CD8-positive, alpha-beta memory T cell (primary cell): Measurements from ENCODE around the gene ST3GAL4. TPM values are rescaled to one million over a fixed set of nuclear protein-coding genes. Genes with fewer than 3 reads are reported as not detected.

Experiments used
- CTCF ChIA-PET: fragments of 350-600 bp; sonication (Branson Sonifier 250); formaldehyde crosslinking; loops from one replicate; lab custom pipeline; 2021; ENCODE audit warnings: antibody characterized with exemption; lab: Charles Lee
- POLR2A ChIA-PET: fragments of 350-600 bp; sonication (Branson Sonifier 250); formaldehyde crosslinking; loops from one replicate; lab custom pipeline; 2021; ENCODE audit warnings: antibody characterized with exemption; lab: Charles Lee
- DNase-seq, 5 donors: peaks; one replicate each; pipeline versions ENCODE4 v3.0.0 to v3.0.0-alpha.2; 2020 to 2022; ENCODE audit warnings: mixed read lengths in 1 of 5
- H3K27ac ChIP-seq: one replicate; pipeline ENCODE4 v1.7.0; 2013; ENCODE audit warnings: low read depth, mild to moderate bottlenecking, low read length, moderate library complexity
- H3K27me3 ChIP-seq: 2 replicates; pipeline ENCODE4 v1.7.0; 2013; ENCODE audit warnings: low read length, mild to moderate bottlenecking; ENCODE audit not compliant: insufficient read depth, poor library complexity, severe bottlenecking
- H3K36me3 ChIP-seq: 2 replicates; pipeline ENCODE4 v1.7.0; 2013; ENCODE audit warnings: mild to moderate bottlenecking, low read length, moderate library complexity; ENCODE audit not compliant: insufficient read depth
- H3K4me1 ChIP-seq: 2 replicates; pipeline ENCODE4 v1.7.0; 2013; ENCODE audit warnings: mild to moderate bottlenecking, low read length, moderate library complexity; ENCODE audit not compliant: insufficient read depth
- H3K4me3 ChIP-seq: 2 replicates; pipeline ENCODE4 v1.7.0; 2013; ENCODE audit warnings: mild to moderate bottlenecking, low read length
- H3K9me3 ChIP-seq: 2 replicates; pipeline ENCODE4 v1.7.0; 2013; ENCODE audit warnings: mild to moderate bottlenecking, low read length
- H3K27ac Mint-ChIP-seq, 8 donors: one replicate each; pipeline ENCODE4 v1.8.0; 2020 to 2021; ENCODE audit warnings: mixed read lengths in 8 of 8, mild to moderate bottlenecking in 6 of 8, inconsistent platforms in 3 of 8, moderate library complexity in 3 of 8
- H3K27me3 Mint-ChIP-seq, 2 donors: one replicate each; pipeline ENCODE4 v1.8.0; 2020 to 2021; ENCODE audit warnings: mixed read lengths in 2 of 2, mild to moderate bottlenecking in 1 of 2, moderate library complexity in 1 of 2
- H3K36me3 Mint-ChIP-seq, 3 donors: one replicate each; pipeline ENCODE4 v1.8.0; 2020 to 2021; ENCODE audit warnings: mixed read lengths in 3 of 3, inconsistent platforms in 1 of 3, mild to moderate bottlenecking in 1 of 3
- H3K4me1 Mint-ChIP-seq, 3 donors: one replicate each; pipeline ENCODE4 v1.8.0; 2020 to 2021; ENCODE audit warnings: mixed read lengths in 3 of 3, inconsistent platforms in 1 of 3, mild to moderate bottlenecking in 1 of 3
- H3K4me3 Mint-ChIP-seq, 7 donors: one replicate each; pipeline ENCODE4 v1.8.0; 2020 to 2021; ENCODE audit warnings: mixed read lengths in 7 of 7, mild to moderate bottlenecking in 6 of 7, moderate library complexity in 4 of 7, inconsistent platforms in 2 of 7
- H3K9me3 Mint-ChIP-seq, 5 donors: one replicate each; pipeline ENCODE4 v1.8.0; 2020 to 2022; ENCODE audit warnings: mixed read lengths in 5 of 5, mild to moderate bottlenecking in 3 of 5, moderate library complexity in 2 of 5, inconsistent platforms in 1 of 5
- polyA plus RNA-seq: library from polyadenylated mRNA; unstranded; fragments of 300-500 nt; fragmentation: Illumina TruSeq; gene quantifications from one replicate; pipeline ENCODE4 v1.2.3, GENCODE V29; 2021
- total RNA-seq, 2 experiments: library from RNA; stranded (reverse); gene quantifications; one replicate each; pipeline ENCODE4 v1.2.3, GENCODE V29; 2021

The ST3GAL4 gene
- total and polyA plus RNA-seq, 3 experiments from 2014 or later, result 8.3 to 12.5 (median 11.0) TPM

GRCh38 chr11:126416542-126417090 is 61.1 kb downstream of the ST3GAL4 start:
- ChIA-PET CTCF (interaction anchor here (1.2 to 1.5 kb wide), 3 partner anchors 11 to 107 kb away, joined by 3 to 6 read pairs (median 3); no protein-coding TSS in a partner anchor), POLR2A (interaction anchor here (0.8 kb wide), 1 partner anchor 148 kb away, joined by 3 read pairs; the partner anchor contains the start of gene SRPRA)
- H3K4me1 ChIP-seq, result peaks cover 7% of the 10 kb centered on the region
- peak overlapping the region; percentile 28 for H3K4me3 ChIP-seq
- peaks cover 7 to 14% (median 8%) of the 10 kb centered on the region in 3 donors for H3K4me1 Mint-ChIP-seq
- H3K27ac Mint-ChIP-seq, result peak overlapping the region in 5 of 8 donors; percentile 23 to 87 (median 78)
- H3K36me3 Mint-ChIP-seq, result peaks cover 0 to 6% (median 4%) of the 10 kb centered on the region in 3 donors
- H3K27me3 Mint-ChIP-seq, result no peaks in the 10 kb centered on the region
- no peaks in the 10 kb centered on the region for H3K36me3 ChIP-seq
- H3K27me3 ChIP-seq, result no peaks in the 10 kb centered on the region
- H3K27ac ChIP-seq, result no peak overlapping the region
- no peaks in the 10 kb centered on the region for H3K9me3 Mint-ChIP-seq
- H3K9me3 ChIP-seq, result no peaks in the 10 kb centered on the region
- H3K4me3 Mint-ChIP-seq, result peak overlapping the region in 6 of 7 donors; percentile 44 to 81 (median 73)
- DNase-seq, result peak; percentile 30 to 80 (median 50)

DNA sequence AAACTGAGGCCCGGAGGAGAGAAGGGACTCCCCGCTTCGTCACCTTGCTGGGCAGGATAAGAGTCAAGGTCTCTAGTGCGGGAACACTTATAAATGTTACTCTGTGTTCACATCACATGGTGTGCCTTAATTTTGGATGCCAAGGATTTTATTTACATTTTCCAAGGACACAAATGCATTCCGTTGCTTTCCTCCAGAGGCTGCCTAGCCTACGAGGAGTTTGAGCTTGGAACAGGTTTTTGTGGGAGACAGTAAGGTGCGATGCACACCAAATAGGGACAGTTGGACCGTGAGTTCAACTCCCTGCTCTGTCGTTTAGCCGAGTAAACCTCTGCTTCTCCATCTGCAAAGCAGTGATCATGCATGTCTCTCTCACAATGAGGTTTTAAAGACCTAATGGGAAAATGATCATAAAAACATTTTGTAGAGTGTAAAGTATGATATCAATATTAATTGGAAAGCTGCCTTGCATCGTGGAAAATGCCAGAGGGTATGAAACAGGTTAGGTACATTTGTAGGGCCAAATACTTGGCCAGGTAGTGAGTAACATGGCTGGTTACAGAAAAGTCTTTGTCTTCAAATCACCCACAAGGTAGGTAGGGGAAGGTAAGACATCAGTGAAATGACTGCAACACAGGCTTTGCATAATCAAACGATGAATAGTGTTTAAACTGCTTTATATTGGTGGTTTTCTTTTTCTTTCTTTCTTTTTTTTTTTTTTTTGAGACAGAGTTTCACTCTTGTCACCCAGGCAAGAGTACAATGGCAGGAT is 61.8 kb downstream of the ST3GAL4 start:
- Histone ChIP-seq H3K4me1 (peaks cover 7% of the 10 kb centered on the region), H3K27ac (no peak overlapping the region), H3K4me3 (peak overlapping the region; percentile 28), H3K36me3 (no peaks in the 10 kb centered on the region), H3K9me3 (no peaks in the 10 kb centered on the region), H3K27me3 (no peaks in the 10 kb centered on the region)
- DNase-seq, result no peak
- H3K4me3 Mint-ChIP-seq, result peak overlapping the region; percentile 15 to 65 (median 36)
- ChIA-PET CTCF (interaction anchor here (1.2 to 1.5 kb wide), 3 partner anchors 12 to 107 kb away, joined by 3 to 6 read pairs (median 3); no protein-coding TSS in a partner anchor), POLR2A (no interaction called here)
- H3K4me1 Mint-ChIP-seq, result peaks cover 7 to 14% (median 8%) of the 10 kb centered on the region in 3 donors
- H3K9me3 Mint-ChIP-seq, result no peaks in the 10 kb centered on the region
- H3K27me3 Mint-ChIP-seq, result no peaks in the 10 kb centered on the region
- no peaks in the 10 kb centered on the region for H3K36me3 Mint-ChIP-seq
- H3K27ac Mint-ChIP-seq, result peak overlapping the region in 1 of 8 donors; percentile 24

DNA sequence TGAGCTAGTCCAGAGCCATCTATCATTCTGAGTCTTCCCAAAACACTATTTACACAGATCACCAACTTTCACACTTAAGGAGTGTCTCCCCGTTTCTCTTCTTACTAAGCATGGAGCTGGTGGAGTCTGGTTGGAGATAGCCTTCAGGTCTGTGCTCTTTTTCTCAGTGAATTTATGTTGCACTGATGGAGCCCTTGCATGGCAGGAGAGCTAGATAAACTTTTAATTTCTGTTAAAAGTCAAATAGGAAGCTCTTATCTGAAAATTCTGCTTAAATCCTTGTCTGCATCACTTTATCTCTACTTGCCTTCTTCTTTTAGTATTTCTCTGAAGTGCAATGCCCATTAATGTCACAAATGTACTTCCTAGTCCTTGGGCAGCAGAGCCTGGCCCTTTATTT is 63.4 kb downstream of the ST3GAL4 start:
- ChIA-PET CTCF (interaction anchor here (0.6 to 1.2 kb wide), 2 partner anchors 22 to 295 kb away, joined by 3 read pairs; no protein-coding TSS in a partner anchor), POLR2A (no interaction called here)
- Mint-ChIP-seq H3K27ac (peak overlapping the region in 2 of 8 donors; percentile 29 to 71), H3K36me3 (no peaks in the 10 kb centered on the region), H3K4me1 (peaks cover 7 to 14% (median 8%) of the 10 kb centered on the region in 3 donors), H3K9me3 (no peaks in the 10 kb centered on the region), H3K4me3 (no peak overlapping the region), H3K27me3 (no peaks in the 10 kb centered on the region)
- no peak for DNase-seq
- Histone ChIP-seq H3K9me3 (no peaks in the 10 kb centered on the region), H3K36me3 (no peaks in the 10 kb centered on the region), H3K4me1 (peaks cover 7% of the 10 kb centered on the region), H3K27me3 (no peaks in the 10 kb centered on the region), H3K4me3 (no peak overlapping the region), H3K27ac (no peak overlapping the region)

DNA sequence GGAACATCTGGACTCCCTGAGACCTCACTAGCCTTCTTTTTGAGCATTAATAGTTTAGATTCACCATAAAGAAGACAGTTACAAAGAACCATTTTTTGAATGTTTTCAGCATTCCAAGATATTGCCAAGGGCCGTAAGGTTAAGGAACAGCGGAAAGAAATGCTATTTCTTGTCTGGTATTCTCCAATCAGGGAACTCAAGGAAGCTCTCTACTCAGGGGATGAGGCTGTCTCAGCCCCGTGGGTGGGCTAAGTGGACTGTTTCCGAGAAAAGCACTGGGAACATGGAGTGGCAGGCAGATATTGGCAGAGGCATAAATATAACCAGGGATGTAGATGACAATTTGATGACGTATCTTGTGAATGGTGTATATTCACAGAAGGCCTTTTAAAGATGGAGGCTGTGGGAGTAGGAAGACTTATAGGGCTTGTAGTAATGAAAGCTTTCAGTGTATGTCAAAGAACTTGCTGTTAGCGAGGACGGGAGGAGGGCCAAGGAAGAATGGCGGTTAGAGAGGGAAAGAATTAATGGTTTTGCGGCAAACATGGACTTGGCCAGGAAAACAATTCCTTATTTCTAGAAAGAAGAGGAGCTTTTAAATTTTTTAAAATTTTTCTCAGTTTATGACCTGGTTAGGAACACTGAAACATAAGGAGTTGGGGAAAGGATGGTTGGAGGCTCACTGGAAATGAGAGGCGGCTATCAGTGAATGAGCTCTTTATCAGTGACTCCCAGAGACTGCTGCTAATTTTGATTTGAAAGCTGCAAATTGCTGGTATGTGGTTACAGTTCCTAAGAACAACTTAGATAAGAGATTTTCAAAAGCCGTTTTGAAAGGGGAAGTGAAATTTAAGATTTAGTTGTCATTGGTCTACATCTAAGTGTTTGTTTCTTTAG is 64.6 kb downstream of the ST3GAL4 start:
- DNase-seq, result no peak
- peaks cover 7 to 14% (median 8%) of the 10 kb centered on the region in 3 donors for H3K4me1 Mint-ChIP-seq
- H3K9me3 Mint-ChIP-seq, result no peaks in the 10 kb centered on the region
- H3K27me3 ChIP-seq, result no peaks in the 10 kb centered on the region
- H3K27me3 Mint-ChIP-seq, result peaks cover 0 to 3% of the 10 kb centered on the region in 2 donors
- CTCF ChIA-PET, result interaction anchor here (1.2 kb wide), 1 partner anchor 21 kb away, joined by 3 read pairs; no protein-coding TSS in a partner anchor
- no peak overlapping the region for H3K4me3 Mint-ChIP-seq
- peaks cover 7% of the 10 kb centered on the region for H3K4me1 ChIP-seq
- H3K36me3 Mint-ChIP-seq, result no peaks in the 10 kb centered on the region
- peak overlapping the region in 1 of 8 donors; percentile 6 for H3K27ac Mint-ChIP-seq
- H3K36me3 ChIP-seq, result no peaks in the 10 kb centered on the region
- POLR2A ChIA-PET, result no interaction called here
- no peaks in the 10 kb centered on the region for H3K9me3 ChIP-seq
- H3K27ac ChIP-seq, result no peak overlapping the region
- H3K4me3 ChIP-seq, result no peak overlapping the region

- no peaks in the 10 kb centered on the region for H3K9me3 Mint-ChIP-seq
- ChIA-PET POLR2A (no interaction called here), CTCF (no interaction called here)
- H3K27me3 ChIP-seq, result no peaks in the 10 kb centered on the region
- H3K4me1 ChIP-seq, result peaks cover 6% of the 10 kb centered on the region
- DNase-seq, result no peak
- H3K27ac ChIP-seq, result no peak overlapping the region
- H3K27ac Mint-ChIP-seq, result no peak overlapping the region
- no peak overlapping the region for H3K4me3 ChIP-seq
- H3K27me3 Mint-ChIP-seq, result peaks cover 0 to 3% of the 10 kb centered on the region in 2 donors
- H3K4me3 Mint-ChIP-seq, result no peak overlapping the region
- no peaks in the 10 kb centered on the region for H3K36me3 ChIP-seq
- H3K4me1 Mint-ChIP-seq, result peaks cover 6 to 12% (median 7%) of the 10 kb centered on the region in 3 donors
- H3K36me3 Mint-ChIP-seq, result no peaks in the 10 kb centered on the region
- H3K9me3 ChIP-seq, result no peaks in the 10 kb centered on the region
These were observed 65.3 kb downstream of the ST3GAL4 start for GRCh38 chr11:126420698-126421256.

DNA sequence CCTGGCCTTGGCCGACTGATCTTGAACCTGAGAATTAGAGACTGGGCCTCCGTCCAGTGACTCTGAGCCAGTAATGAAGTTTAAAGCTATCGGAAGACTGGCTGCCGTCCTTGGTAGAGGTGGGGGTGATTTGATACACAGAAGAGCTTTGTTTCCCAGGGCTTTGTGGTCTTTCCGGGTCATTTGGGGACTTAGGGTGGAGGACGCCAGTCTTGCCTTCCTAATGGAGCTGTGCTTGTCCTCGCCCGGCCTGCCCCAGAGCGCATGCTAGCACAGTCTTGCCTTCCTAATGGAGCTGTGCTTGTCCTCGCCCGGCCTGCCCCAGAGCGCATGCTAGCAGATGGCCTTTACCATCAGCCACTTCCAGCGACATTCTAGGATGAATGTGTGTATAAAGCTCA is 65.8 kb downstream of the ST3GAL4 start:
- Mint-ChIP-seq H3K4me3 (no peak overlapping the region), H3K4me1 (peaks cover 1 to 7% (median 2%) of the 10 kb centered on the region in 3 donors), H3K36me3 (no peaks in the 10 kb centered on the region), H3K27me3 (peaks cover 0 to 3% of the 10 kb centered on the region in 2 donors), H3K9me3 (no peaks in the 10 kb centered on the region), H3K27ac (no peak overlapping the region)
- ChIA-PET POLR2A (no interaction called here), CTCF (no interaction called here)
- Histone ChIP-seq H3K4me3 (no peak overlapping the region), H3K27ac (no peak overlapping the region), H3K4me1 (peaks cover 1% of the 10 kb centered on the region), H3K36me3 (no peaks in the 10 kb centered on the region), H3K27me3 (no peaks in the 10 kb centered on the region), H3K9me3 (no peaks in the 10 kb centered on the region)
- no peak for DNase-seq

DNA sequence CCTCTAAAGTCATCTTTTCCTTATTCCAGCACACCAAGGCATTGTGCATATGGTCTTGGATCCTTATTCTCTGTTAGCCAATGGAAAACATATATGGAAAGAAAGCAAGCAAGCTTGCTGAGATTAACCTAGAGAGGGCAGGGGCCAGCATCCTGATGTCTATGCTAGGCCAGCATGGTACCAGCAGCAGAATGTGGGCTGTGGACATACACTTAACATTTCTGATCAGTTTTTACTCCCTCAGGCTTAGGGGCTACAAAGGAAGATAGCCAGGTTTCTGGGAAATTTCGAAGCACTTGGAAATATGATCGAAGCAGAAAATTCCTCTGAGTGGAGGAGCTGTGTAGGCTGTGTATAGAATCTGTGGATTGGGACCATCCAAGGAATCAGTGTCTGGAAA is 67.0 kb downstream of the ST3GAL4 start:
- ChIA-PET CTCF (no interaction called here), POLR2A (no interaction called here)
- Mint-ChIP-seq H3K9me3 (no peaks in the 10 kb centered on the region), H3K36me3 (no peaks in the 10 kb centered on the region), H3K27me3 (peaks cover 0 to 3% of the 10 kb centered on the region in 2 donors), H3K27ac (no peak overlapping the region), H3K4me1 (no peaks in the 10 kb centered on the region), H3K4me3 (no peak overlapping the region)
- no peaks in the 10 kb centered on the region for H3K27me3 ChIP-seq
- no peak overlapping the region for H3K27ac ChIP-seq
- no peaks in the 10 kb centered on the region for H3K36me3 ChIP-seq
- no peak for DNase-seq
- no peaks in the 10 kb centered on the region for H3K4me1 ChIP-seq
- H3K9me3 ChIP-seq, result no peaks in the 10 kb centered on the region
- no peak overlapping the region for H3K4me3 ChIP-seq
